CD14-positive monocyte (primary cell): Measurements from ENCODE around the gene SLCO4A1. TPM values are rescaled to one million over a fixed set of nuclear protein-coding genes. Genes with fewer than 3 reads are reported as not detected.

Source experiments
- DNase-seq, 3 donors: peaks; one replicate each; pipeline ENCODE4 v3.0.0-alpha.2; 2011 to 2022
- H2AFZ ChIP-seq: 2 replicates; pipeline ENCODE4 v1.6.0; 2012; ENCODE audit warnings: mild to moderate bottlenecking, low read depth, low read length, inconsistent platforms; ENCODE audit not compliant: insufficient read depth, poor library complexity, severe bottlenecking
- H3K27ac ChIP-seq, 2 donors: 1 replicate in 1 of 2; 2 replicates in 1 of 2; pipeline ENCODE4 v1.5.1; 2012 to 2013; ENCODE audit warnings: low read length in 2 of 2, control low read depth in 1 of 2, inconsistent platforms in 1 of 2, low read depth in 1 of 2, mild to moderate bottlenecking in 1 of 2
- H3K27me3 ChIP-seq, 2 donors: one replicate each; pipeline versions ENCODE4 v1.6.0 to v1.6.1; 2011 to 2013; ENCODE audit warnings: low read length in 2 of 2; ENCODE audit not compliant: control insufficient read depth in 2 of 2, insufficient read depth in 2 of 2
- H3K36me3 ChIP-seq, 2 donors: replicated peaks in 1 of 2; 1 replicate in 1 of 2; 2 replicates in 1 of 2; pipeline versions ENCODE4 v1.5.1 to v1.6.1; 2012 to 2013; ENCODE audit warnings: low read length in 2 of 2, control low read depth in 1 of 2, inconsistent platforms in 1 of 2, mild to moderate bottlenecking in 1 of 2; ENCODE audit not compliant: insufficient read depth in 2 of 2, control insufficient read depth in 1 of 2
- H3K4me1 ChIP-seq, 2 donors: 1 replicate in 1 of 2; 2 replicates in 1 of 2; pipeline versions ENCODE4 v1.5.1 to v1.6.1; 2012 to 2013; ENCODE audit warnings: low read length in 2 of 2, control low read depth in 1 of 2, inconsistent platforms in 1 of 2, mild to moderate bottlenecking in 1 of 2, moderate library complexity in 1 of 2; ENCODE audit not compliant: insufficient read depth in 2 of 2, control insufficient read depth in 1 of 2
- H3K4me2 ChIP-seq: replicated peaks from 2 replicates; pipeline ENCODE3; 2012; ENCODE audit warnings: low read length, moderate library complexity, mild to moderate bottlenecking; ENCODE audit not compliant: poor library complexity, severe bottlenecking; ENCODE audit errors: extremely low read depth
- H3K4me3 ChIP-seq, 3 experiments: fragments of 200-600 bp in 1 of 3; sonication (generic) in 1 of 3; replicated peaks in 1 of 3; 1 replicate in 2 of 3; 2 replicates in 1 of 3; pipeline ENCODE4 v1.5.1; 2011 to 2013; ENCODE audit warnings: low read length in 3 of 3, mild to moderate bottlenecking in 3 of 3, control low read depth in 2 of 3, low read depth in 2 of 3, inconsistent platforms in 1 of 3, moderate library complexity in 1 of 3
- H3K79me2 ChIP-seq: 2 replicates; pipeline ENCODE4 v1.6.0; 2012; ENCODE audit warnings: mild to moderate bottlenecking, control low read depth, inconsistent platforms, low read length, moderate library complexity; ENCODE audit not compliant: insufficient read depth
- H3K9ac ChIP-seq: 2 replicates; pipeline ENCODE4 v1.6.0; 2017; ENCODE audit warnings: low read length, mild to moderate bottlenecking; ENCODE audit not compliant: insufficient read depth, poor library complexity, severe bottlenecking
- H3K9me3 ChIP-seq, 2 donors: replicated peaks in 1 of 2; 1 replicate in 1 of 2; 2 replicates in 1 of 2; pipeline versions ENCODE4 v1.5.1 to v1.6.1; 2012 to 2013; ENCODE audit warnings: low read length in 2 of 2, control low read depth in 1 of 2; ENCODE audit not compliant: control insufficient read depth in 1 of 2, insufficient read depth in 1 of 2
- H4K20me1 ChIP-seq: 2 replicates; pipeline ENCODE4 v1.6.0; 2012; ENCODE audit warnings: mild to moderate bottlenecking, low read length, control low read depth, moderate library complexity; ENCODE audit not compliant: insufficient read depth
- H3K27ac Mint-ChIP-seq, 7 donors: one replicate each; pipeline ENCODE4 v1.8.0; 2020; ENCODE audit warnings: mild to moderate bottlenecking in 7 of 7, mixed read lengths in 7 of 7, moderate library complexity in 6 of 7, inconsistent platforms in 2 of 7
- H3K27me3 Mint-ChIP-seq, 3 donors: one replicate each; pipeline ENCODE4 v1.8.0; 2021 to 2022; ENCODE audit warnings: low read depth in 3 of 3, mild to moderate bottlenecking in 3 of 3, mixed read lengths in 3 of 3, moderate library complexity in 3 of 3, inconsistent platforms in 1 of 3
- H3K36me3 Mint-ChIP-seq, 2 donors: one replicate each; pipeline ENCODE4 v1.8.0; 2020; ENCODE audit warnings: mixed read lengths in 2 of 2, inconsistent platforms in 1 of 2, mild to moderate bottlenecking in 1 of 2
- H3K4me1 Mint-ChIP-seq: one replicate; pipeline ENCODE4 v1.8.0; 2020; ENCODE audit warnings: mild to moderate bottlenecking, mixed read lengths
- H3K4me3 Mint-ChIP-seq, 2 donors: one replicate each; pipeline ENCODE4 v1.8.0; 2020; ENCODE audit warnings: mild to moderate bottlenecking in 2 of 2, mixed read lengths in 2 of 2, moderate library complexity in 1 of 2
- H3K9me3 Mint-ChIP-seq, 7 donors: one replicate each; pipeline ENCODE4 v1.8.0; 2020 to 2022; ENCODE audit warnings: mixed read lengths in 7 of 7, mild to moderate bottlenecking in 6 of 7, moderate library complexity in 6 of 7, inconsistent platforms in 2 of 7
- CTCF ChIP-seq: fragments of 200-600 bp; IDR thresholded peaks from one replicate; pipeline ENCODE4 v1.8.0; 2022; ENCODE audit warnings: antibody characterized with exemption, mild to moderate bottlenecking
- whole genome bisulfite sequencing: methylation state at CpG from one replicate; pipeline ENCODE4 v1.1.5; 2013; ENCODE audit warnings: missing lambda C conversion rate; ENCODE audit not compliant: insufficient coverage; 5-methylcytosine and 5-hydroxymethylcytosine counted together
- intact Hi-C, 2 donors: fragments of 100-400 bp; cut with micrococcal nuclease; formaldehyde crosslinking; loops; one replicate each; pipeline versions ENCODE4 v1.15.0 to v1.15.1; 2023
- polyA plus RNA-seq, 3 donors: library from polyadenylated mRNA; depleted of rRNA in 1 of 3; unstranded in 2 of 3; stranded (reverse) in 1 of 3; fragments of 300-500 nt in 2 of 3; fragments of >200 nt in 1 of 3; fragmentation: Illumina TruSeq in 2 of 3; gene quantifications; 1 replicate in 2 of 3; 2 replicates in 1 of 3; pipeline ENCODE4 v1.2.3, GENCODE V29; 2012 to 2021

SLCO4A1 gene
- polyA plus RNA-seq, 3 donors = 0.05 to 0.42 (median 0.26) TPM

- peaks cover 55 to 74% of the 10 kb centered on the region in 2 donors for H3K4me1 ChIP-seq
- H3K4me1 Mint-ChIP-seq = peaks cover 61% of the 10 kb centered on the region
- H3K27me3 ChIP-seq = peaks cover 0 to 24% of the 10 kb centered on the region in 2 donors
- H3K9me3 ChIP-seq = no peaks in the 10 kb centered on the region
- DNase-seq = peak in 2 of 3 donors; percentile 34 to 44
- intact Hi-C loops = loop anchor here in 1 of 2 donors (5.0 kb wide), 1 partner anchor 41 kb away; no protein-coding TSS in a partner anchor
- no peaks in the 10 kb centered on the region for H3K36me3 ChIP-seq
- H3K79me2 ChIP-seq = peaks cover 28% of the 10 kb centered on the region
- peak; percentile 56 for TF ChIP-seq CTCF
- H3K9ac ChIP-seq = peak overlapping the region; percentile 58
- WGBS = under 1% methylated on average over 10 of the region's 20 CpGs
- H3K27ac Mint-ChIP-seq = peak overlapping the region in 4 of 7 donors; percentile 15 to 62 (median 44)
- H4K20me1 ChIP-seq = no peaks in the 10 kb centered on the region
- H3K4me3 ChIP-seq = peak overlapping the region; percentile 12 to 66 (median 37)
- H3K27me3 Mint-ChIP-seq = peaks cover 24 to 48% (median 43%) of the 10 kb centered on the region in 3 donors
- H3K4me2 ChIP-seq = peak overlapping the region; percentile 85
- peak overlapping the region; percentile 82 to 91 for H3K4me3 Mint-ChIP-seq
- no peak overlapping the region for H3K27ac ChIP-seq
- H2AFZ ChIP-seq = peak overlapping the region; percentile 63
- H3K36me3 Mint-ChIP-seq = peaks cover 6 to 10% of the 10 kb centered on the region in 2 donors
- H3K9me3 Mint-ChIP-seq = peaks cover 0 to 3% (median 0%) of the 10 kb centered on the region in 7 donors
Measured at GRCh38 chr20:62707921-62708521, 65.7 kb downstream of the SLCO4A1 start.

DNA sequence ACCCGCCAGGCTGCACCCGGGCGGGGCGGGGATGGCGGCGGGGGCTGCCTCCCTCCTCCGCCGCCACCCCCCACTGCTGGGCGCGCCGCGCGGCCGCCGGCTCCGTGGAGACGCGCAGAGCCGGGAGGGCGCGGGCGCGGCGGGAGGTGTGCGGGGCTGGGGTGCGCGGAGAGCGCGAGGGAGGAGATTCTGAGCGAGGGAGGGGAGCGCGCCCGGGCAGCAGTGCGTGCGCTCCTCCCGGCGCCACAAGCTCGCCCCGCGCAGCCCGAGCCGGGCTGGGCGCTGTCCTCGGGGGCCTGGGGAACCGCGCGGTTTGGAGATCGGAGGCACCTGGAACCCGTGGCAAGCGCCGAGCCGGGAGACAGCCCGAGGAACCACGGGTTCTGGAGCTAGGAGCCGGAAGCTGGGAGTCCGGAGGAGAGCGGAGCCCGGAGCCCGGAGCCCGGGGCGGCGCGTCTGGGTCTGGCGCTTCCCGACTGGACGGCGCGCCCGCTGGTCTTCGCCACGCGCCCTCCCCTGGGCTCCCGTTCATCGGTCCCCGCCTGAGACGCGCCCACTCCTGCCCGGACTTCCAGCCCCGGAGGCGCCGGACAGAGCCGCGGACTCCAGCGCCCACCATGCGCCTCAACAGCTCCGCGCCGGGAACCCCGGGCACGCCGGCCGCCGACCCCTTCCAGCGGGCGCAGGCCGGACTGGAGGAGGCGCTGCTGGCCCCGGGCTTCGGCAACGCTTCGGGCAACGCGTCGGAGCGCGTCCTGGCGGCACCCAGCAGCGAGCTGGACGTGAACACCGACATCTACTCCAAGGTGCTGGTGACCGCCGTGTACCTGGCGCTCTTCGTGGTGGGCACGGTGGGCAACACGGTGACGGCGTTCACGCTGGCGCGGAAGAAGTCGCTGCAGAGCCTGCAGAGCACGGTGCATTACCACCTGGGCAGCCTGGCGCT is 66.6 kb downstream of the SLCO4A1 start, which contains the start of gene NTSR1:
TSS of gene NTSR1 (plus strand) at position 246 of the 946 bp plus-strand sequence. CDS start at position 618, 372 bp downstream.
- Histone ChIP-seq H3K9me3 (no peaks in the 10 kb centered on the region), H3K27ac (no peak within 1 kb of the TSS), H3K36me3 (no peaks in the 10 kb centered on the region), H3K4me3 (peak within 1 kb of the TSS; percentile 37 to 66 (median 47)), H2AFZ (peak within 1 kb of the TSS; percentile 63), H3K4me2 (peak within 1 kb of the TSS; percentile 85), H3K9ac (peak within 1 kb of the TSS; percentile 58), H3K79me2 (peaks cover 28% of the 10 kb centered on the region), H4K20me1 (no peaks in the 10 kb centered on the region), H3K4me1 (peaks cover 47 to 66% of the 10 kb centered on the region in 2 donors), H3K27me3 (peaks cover 0 to 24% of the 10 kb centered on the region in 2 donors)
- intact Hi-C loops = loop anchor here in 1 of 2 donors (5.0 kb wide), 1 partner anchor 42 kb away; no protein-coding TSS in a partner anchor
- Mint-ChIP-seq H3K27ac (peak within 1 kb of the TSS in 4 of 7 donors; percentile 15 to 64 (median 44)), H3K9me3 (peaks cover 0 to 3% (median 0%) of the 10 kb centered on the region in 7 donors), H3K36me3 (peaks cover 9 to 12% of the 10 kb centered on the region in 2 donors), H3K27me3 (peaks cover 24 to 48% (median 44%) of the 10 kb centered on the region in 3 donors), H3K4me3 (peak within 1 kb of the TSS; percentile 82 to 91), H3K4me1 (peaks cover 52% of the 10 kb centered on the region)
- WGBS = 8% methylated on average over 110 of the region's 124 CpGs
- DNase-seq = no peak
- no peak for TF ChIP-seq CTCF
